HepG2 (cell line): ENCODE measurements around the gene RAB5B. TPM values are rescaled to one million over a fixed set of nuclear protein-coding genes. Genes with fewer than 3 reads are reported as not detected.

Source experiments
- ATAC-seq: fragments of 200-7000 bp; cut with Tn5 transposase; 3 replicates; pipeline ENCODE4 v1.9.1; 2020; ENCODE audit warnings: mild to moderate bottlenecking, moderate library complexity
- BruUV-seq: library from RNA; stranded (reverse); fragments of 400-500 nt; replicated peaks from 2 replicates; lab custom pipeline; 2021; lab: Mats Ljungman, UMichigan
- CTCF ChIA-PET: fragments of 300-600 bp; formaldehyde crosslinking; extraction: SDS; loops from one replicate; lab custom pipeline; 2021; ENCODE audit warnings: low total read pairs, inconsistent platforms, low intra/inter-chr PET ratio; lab: Yijun Ruan, JAX
- POLR2A ChIA-PET: fragments of 350-600 bp; sonication (Branson Sonifier 250); formaldehyde crosslinking; loops from one replicate; lab custom pipeline; 2020; ENCODE audit warnings: antibody characterized with exemption, inconsistent platforms; lab: Yijun Ruan, JAX
- DNase-seq: peaks from one replicate; pipeline ENCODE4 v3.0.0-alpha.2; 2015; ENCODE audit warnings: low spot score
- FAIRE-seq: peaks from 3 replicates; lab custom pipeline; 2011; peaks lifted over from hg19 to GRCh38; lab: Jason Lieb, UNC
- H2AFZ ChIP-seq: one replicate; pipeline ENCODE4 v1.6.1; 2011; ENCODE audit warnings: low read length, inconsistent platforms
- H3K27ac ChIP-seq: fragments of 300-600 bp; 3 replicates; pipeline ENCODE4 v1.8.0; 2011; ENCODE audit warnings: mixed run types, mild to moderate bottlenecking, mixed read lengths, low read length, inconsistent platforms; ENCODE audit not compliant: insufficient read depth; ENCODE audit errors: extremely low read length
- H3K27me3 ChIP-seq, 2 experiments: fragments of 200-600 bp in 1 of 2; 2 replicates in 1 of 2; 3 replicates in 1 of 2; pipeline versions ENCODE4 v1.6.0 to v1.8.0; 2011; ENCODE audit warnings: low read length in 2 of 2, mild to moderate bottlenecking in 2 of 2, moderate library complexity in 2 of 2, inconsistent platforms in 1 of 2; ENCODE audit not compliant: insufficient read depth in 2 of 2, control insufficient read depth in 1 of 2
- H3K36me3 ChIP-seq, 2 experiments: fragments of 200-600 bp in 1 of 2; replicated peaks in 1 of 2; 2 replicates in 1 of 2; 3 replicates in 1 of 2; pipeline versions ENCODE4 v1.5.1 to v1.8.0; 2011; ENCODE audit warnings: low read length in 2 of 2, inconsistent platforms in 1 of 2; ENCODE audit not compliant: insufficient read depth in 2 of 2, control insufficient read depth in 1 of 2
- H3K4me1 ChIP-seq: 2 replicates; pipeline ENCODE4 v1.5.1; 2012; ENCODE audit warnings: low read length, inconsistent platforms; ENCODE audit not compliant: insufficient read depth
- H3K4me2 ChIP-seq: 2 replicates; pipeline ENCODE4 v1.6.0; 2011; ENCODE audit warnings: low read depth, low read length, inconsistent platforms
- H3K4me3 ChIP-seq, 3 experiments: fragments of 200-600 bp in 1 of 3; sonication (generic), shearing (Covaris generic) in 1 of 3; replicated peaks in 1 of 3; 2 replicates each; pipeline ENCODE4 v1.5.1; 2011 to 2016; ENCODE audit warnings: low read length in 3 of 3, inconsistent platforms in 2 of 3, low read depth in 2 of 3, mild to moderate bottlenecking in 2 of 3, control low read depth in 1 of 3, mixed read lengths in 1 of 3; ENCODE audit not compliant: insufficient read depth in 1 of 3
- H3K79me2 ChIP-seq: one replicate; pipeline ENCODE4 v1.6.1; 2011; ENCODE audit warnings: low read length, inconsistent platforms; ENCODE audit not compliant: insufficient read depth
- H3K9ac ChIP-seq: 2 replicates; pipeline ENCODE4 v1.6.0; 2011; ENCODE audit warnings: mild to moderate bottlenecking, low read depth, low read length, inconsistent platforms; ENCODE audit not compliant: insufficient read depth
- H3K9me3 ChIP-seq: 2 replicates; pipeline ENCODE4 v1.5.1; 2012; ENCODE audit warnings: mild to moderate bottlenecking, low read length
- H4K20me1 ChIP-seq: 2 replicates; pipeline ENCODE4 v1.6.0; 2011; ENCODE audit warnings: inconsistent platforms, mild to moderate bottlenecking, low read length, moderate library complexity; ENCODE audit not compliant: insufficient read depth
- AFF4 ChIP-seq: sonication (generic); formaldehyde crosslinking; IDR thresholded peaks from 2 replicates; pipeline ENCODE4 v1.4.0; 2020; ENCODE audit warnings: missing genetic modification reagents
- CAMTA2 ChIP-seq: sonication (generic); formaldehyde crosslinking; IDR thresholded peaks from 2 replicates; pipeline ENCODE4 v1.4.0; 2020; ENCODE audit warnings: mild to moderate bottlenecking, missing genetic modification reagents, borderline replicate concordance
- DBP ChIP-seq: sonication (generic); formaldehyde crosslinking; IDR thresholded peaks from 2 replicates; pipeline ENCODE4 v1.4.0; 2020; ENCODE audit warnings: missing genetic modification reagents; ENCODE audit errors: not compliant biosample characterization
- FOSL2 ChIP-seq: sonication (generic); formaldehyde crosslinking; IDR thresholded peaks from 2 replicates; pipeline ENCODE4 v1.4.0; 2020; ENCODE audit warnings: missing genetic modification reagents
- HIC2 ChIP-seq: sonication (generic); formaldehyde crosslinking; IDR thresholded peaks from 2 replicates; pipeline ENCODE4 v1.9.0; 2022; ENCODE audit warnings: low read depth, missing genetic modification reagents
- NCOA1 ChIP-seq: sonication (generic); formaldehyde crosslinking; IDR thresholded peaks from 2 replicates; pipeline ENCODE4 v1.9.0; 2021; ENCODE audit warnings: missing genetic modification reagents
- POGK ChIP-seq: sonication (generic); formaldehyde crosslinking; conservative IDR thresholded peaks from 2 replicates; pipeline ENCODE4 v1.8.0; 2022; ENCODE audit warnings: mild to moderate bottlenecking, moderate library complexity, missing genetic modification reagents
- ZFP36L1 ChIP-seq: sonication (generic); formaldehyde crosslinking; IDR thresholded peaks from 2 replicates; pipeline ENCODE4 v1.8.0; 2022; ENCODE audit warnings: mild to moderate bottlenecking, missing genetic modification reagents, moderate library complexity
- ZMYM2 ChIP-seq: sonication (generic); formaldehyde crosslinking; IDR thresholded peaks from 2 replicates; pipeline ENCODE4 v1.8.0; 2022; ENCODE audit warnings: mild to moderate bottlenecking, missing genetic modification reagents
- ZNF260 ChIP-seq: sonication (generic); formaldehyde crosslinking; IDR thresholded peaks from 2 replicates; pipeline ENCODE4 v1.4.0; 2020; ENCODE audit warnings: missing genetic modification reagents, low read depth, mild to moderate bottlenecking, borderline replicate concordance
- ZNF782 ChIP-seq: sonication (generic); formaldehyde crosslinking; IDR thresholded peaks from 2 replicates; pipeline ENCODE4 v1.4.0; 2020; ENCODE audit warnings: missing genetic modification reagents, mild to moderate bottlenecking, borderline replicate concordance
- WGBS: methylation state at CpG from one replicate; pipeline ENCODE4 v1.1.6; 2017; ENCODE audit warnings: low lambda C conversion rate; 5-methylcytosine and 5-hydroxymethylcytosine counted together
- in situ Hi-C: cut with HindIII; loops from 2 replicates; pipeline ENCODE4 v1.10.0; 2017; ENCODE audit warnings: low pct_unique_long_range_greater_than_20kb; ENCODE audit not compliant: extremely low pct_ligation_motif_present
- intact Hi-C: fragments of 100-400 bp; cut with micrococcal nuclease; formaldehyde crosslinking; loops from one replicate; pipeline ENCODE4 v1.10.0; 2022; ENCODE audit not compliant: unreplicated experiment
- polyA plus RNA-seq, 8 experiments: library from polyadenylated mRNA; depleted of rRNA in 3 of 8; stranded (reverse) in 7 of 8; unstranded in 1 of 8; fragments of >200 nt; fragmentation: Illumina TruSeq in 4 of 8; extraction: Trizol in 4 of 8; gene quantifications; 2 replicates each; pipeline versions ENCODE4 v1.2.1 to v1.2.3, GENCODE V29; 2011 to 2016; ENCODE audit warnings: low read depth in 4 of 8, missing spikeins in 1 of 8, mixed read lengths in 1 of 8; ENCODE audit not compliant: insufficient read depth in 1 of 8
- total RNA-seq, 5 experiments: library from RNA; depleted of rRNA; stranded (reverse); fragments of >200 nt; fragmentation: Illumina TruSeq; extraction: Trizol; gene quantifications; 2 replicates each; pipeline ENCODE4 v1.2.3, GENCODE V29; 2016; ENCODE audit warnings: low read depth in 1 of 5

The RAB5B gene
- total and polyA plus RNA-seq, 2 of the 13 experiments (the other 11 are each of a cell fraction or from before 2014, with no cell fraction given) = 26.0 to 68.3 TPM

- no peak for FAIRE-seq
- no peaks in the 10 kb centered on the region for H3K9me3 ChIP-seq
- DNase-seq = no peak
- H3K4me3 ChIP-seq = peak overlapping the region; percentile 84 to 88 (median 84)
- CTCF ChIA-PET = interaction anchor here (1.2 to 3.0 kb wide), 3 partner anchors 31 to 44 kb away, joined by 3 to 79 read pairs (median 4); partner anchors contain the start of genes CDK2 and RPS26
- H3K79me2 ChIP-seq = peaks cover 20% of the 10 kb centered on the region
- H3K4me2 ChIP-seq = peak overlapping the region; percentile 85
- TSS peak; percentile 30 for BruUV-seq
- H3K9ac ChIP-seq = peak overlapping the region; percentile 88
- H3K27me3 ChIP-seq = peaks cover 0 to 3% of the 10 kb centered on the region in 2 experiments; a peak in 1 of 5 replicates
- intact Hi-C loops (loop anchor here (2.0 kb wide), 2 partner anchors 13 to 83 kb away; partner anchors contain the start of gene ERBB3), in situ Hi-C loops (loop anchor here (5.0 kb wide), 1 partner anchor 35 kb away; no protein-coding TSS in a partner anchor)
- POLR2A ChIA-PET = interaction anchor here (0.6 to 3.5 kb wide), 24 partner anchors 10 to 268 kb away, joined by 3 to 60 read pairs (median 8); partner anchors contain the start of genes DNAJC14, ESYT1, IKZF4 and ORMDL2
- ATAC-seq = peak; percentile 66
- peaks cover 5 to 23% of the 10 kb centered on the region in 2 experiments; a peak in 3 of 5 replicates for H3K36me3 ChIP-seq
- H2AFZ ChIP-seq = no peak overlapping the region
- H3K27ac ChIP-seq = peak overlapping the region; percentile 92
- peaks cover 56% of the 10 kb centered on the region for H3K4me1 ChIP-seq
- H4K20me1 ChIP-seq = no peaks in the 10 kb centered on the region
- WGBS = 0% methylated on average over 3 of the region's 5 CpGs
- 0 out of 2 replicates have a peak, but pooled peaks have one; percentile 58 for TF ChIP-seq NCOA1
- no peak for TF ChIP-seq DBP
- no peak for TF ChIP-seq ZMYM2 (CRISPR knock-in tag)
- TF ChIP-seq POGK (CRISPR knock-in tag) = 0 out of 2 replicates have a peak, but pooled peaks have one; percentile 1
- TF ChIP-seq CAMTA2 = no peak
- 0 out of 2 replicates have a peak, but pooled peaks have one; percentile 13 for TF ChIP-seq HIC2 (CRISPR knock-in tag)
- 0 out of 2 replicates have a peak, but pooled peaks have one; percentile 3 for TF ChIP-seq FOSL2
- 0 out of 2 replicates have a peak, but pooled peaks have one; percentile 6 for TF ChIP-seq ZNF782
- no peak for TF ChIP-seq ZNF260
- 0 out of 2 replicates have a peak, but pooled peaks have one; percentile 13 for TF ChIP-seq ZFP36L1 (CRISPR knock-in tag)
- TF ChIP-seq AFF4 (CRISPR knock-in tag) = 0 out of 2 replicates have a peak, but pooled peaks have one; percentile 9
Measured at GRCh38 chr12:55997535-55997859, 23.6 kb downstream of the RAB5B start.
